T47D (cell line): ENCODE data around the gene ME2.
"Not testable (repeated sequence)": the region's sequence is repeated elsewhere in the genome, so short reads cannot be mapped to it uniquely, and the experiment has no call there.

Source experiments
- DNase-seq, 2 experiments: peaks; one replicate each; pipeline versions ENCODE4 v3.0.0 to v3.0.0-alpha.2; 2011 to 2012; ENCODE audit warnings: low read depth in 1 of 2, low spot score in 1 of 2
- JUND ChIP-seq: IDR thresholded peaks from 2 replicates; pipeline ENCODE4 v1.6.1; 2012; ENCODE audit warnings: low read depth
- in situ Hi-C: cut with HindIII; loops from 2 replicates; pipeline ENCODE4 v1.10.0; 2016; ENCODE audit warnings: low sequenced_read_pairs, low pct_unique_long_range_greater_than_20kb

ME2 gene

DNA sequence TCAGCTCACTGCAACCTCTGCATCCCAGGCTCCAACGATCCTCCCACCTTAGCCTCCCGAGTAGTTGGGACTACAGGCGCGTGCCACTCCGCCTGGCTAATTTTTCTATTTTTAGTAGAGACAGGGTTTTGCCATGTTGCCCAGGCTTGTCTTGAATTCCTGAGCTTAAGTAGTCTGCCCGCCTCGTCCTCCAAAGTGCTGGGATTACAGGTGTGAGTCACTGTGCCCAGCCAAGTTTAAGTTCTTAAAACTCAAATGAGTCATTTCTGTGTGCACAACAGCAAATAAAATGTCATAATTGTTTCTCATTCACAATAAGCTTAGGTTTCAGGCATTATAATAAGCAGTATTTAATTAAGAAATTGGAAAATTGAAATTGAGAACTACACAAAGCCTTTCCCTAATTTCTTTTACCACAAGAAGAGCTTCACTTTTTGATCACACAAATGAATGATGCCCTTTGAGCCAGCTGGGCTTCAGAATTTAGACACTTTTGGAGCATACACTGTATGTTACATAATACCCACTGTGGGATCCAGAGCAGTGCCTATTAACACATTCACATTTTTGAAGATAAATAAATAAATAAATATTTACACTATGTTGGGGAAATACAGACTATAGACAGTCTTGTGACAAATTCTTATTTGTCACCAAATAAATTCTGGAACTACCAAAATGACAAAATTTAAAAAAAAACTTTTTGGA is 8.6 kb upstream of the ME2 start:
- in situ Hi-C loops = no loop called here
- no peak for DNase-seq
- no peak for TF ChIP-seq JUND

DNA sequence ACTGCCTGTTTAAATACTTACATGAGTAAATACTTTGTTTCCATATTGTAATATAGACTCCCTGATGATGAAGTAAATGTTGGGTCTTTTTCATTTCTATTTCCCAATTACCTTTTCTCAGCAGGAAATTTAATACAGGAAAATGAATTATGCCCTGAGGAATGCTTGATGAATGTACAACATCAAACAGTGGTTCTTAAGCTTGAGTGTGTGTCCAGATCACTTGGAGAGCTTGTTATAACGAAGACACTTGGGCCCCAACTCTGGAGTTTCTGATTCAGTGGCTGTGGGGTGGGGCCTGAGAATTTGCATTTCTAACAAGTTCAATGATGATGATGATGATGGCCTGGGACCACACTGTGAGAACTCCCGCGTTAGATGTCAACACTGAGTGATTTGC is 7.1 kb upstream of the ME2 start:
- TF ChIP-seq JUND = no peak
- DNase-seq = no peak
- in situ Hi-C loops = no loop called here

DNA sequence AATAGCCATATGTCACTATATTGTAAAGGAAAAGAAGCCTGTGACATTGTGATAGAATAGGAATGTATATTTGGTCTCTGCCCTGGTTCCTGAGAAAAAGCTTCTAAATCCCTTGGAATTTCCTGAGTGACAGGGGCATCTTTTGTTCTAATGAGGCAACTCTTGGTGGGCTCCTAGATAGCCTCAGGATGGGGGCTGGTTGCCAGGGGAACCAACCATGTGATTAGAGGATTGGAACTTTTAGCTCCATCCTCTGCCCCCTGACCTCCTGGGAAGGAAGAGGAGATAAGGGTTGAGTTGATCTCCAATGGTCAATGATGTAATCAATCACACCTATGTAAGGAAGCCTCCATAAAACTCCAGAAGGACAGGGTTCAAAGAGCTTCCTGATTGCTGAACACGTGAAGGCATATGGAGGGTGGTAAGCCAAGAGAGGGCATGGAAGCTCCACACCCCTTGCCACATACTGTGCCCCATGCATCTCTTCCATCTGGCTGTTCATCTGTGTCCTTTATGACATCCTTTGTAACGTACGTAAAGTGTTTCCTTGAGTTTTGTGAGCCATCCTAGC is 2.9 kb upstream of the ME2 start:
- no peak for TF ChIP-seq JUND
- in situ Hi-C loops = no loop called here
- no peak for DNase-seq

DNA sequence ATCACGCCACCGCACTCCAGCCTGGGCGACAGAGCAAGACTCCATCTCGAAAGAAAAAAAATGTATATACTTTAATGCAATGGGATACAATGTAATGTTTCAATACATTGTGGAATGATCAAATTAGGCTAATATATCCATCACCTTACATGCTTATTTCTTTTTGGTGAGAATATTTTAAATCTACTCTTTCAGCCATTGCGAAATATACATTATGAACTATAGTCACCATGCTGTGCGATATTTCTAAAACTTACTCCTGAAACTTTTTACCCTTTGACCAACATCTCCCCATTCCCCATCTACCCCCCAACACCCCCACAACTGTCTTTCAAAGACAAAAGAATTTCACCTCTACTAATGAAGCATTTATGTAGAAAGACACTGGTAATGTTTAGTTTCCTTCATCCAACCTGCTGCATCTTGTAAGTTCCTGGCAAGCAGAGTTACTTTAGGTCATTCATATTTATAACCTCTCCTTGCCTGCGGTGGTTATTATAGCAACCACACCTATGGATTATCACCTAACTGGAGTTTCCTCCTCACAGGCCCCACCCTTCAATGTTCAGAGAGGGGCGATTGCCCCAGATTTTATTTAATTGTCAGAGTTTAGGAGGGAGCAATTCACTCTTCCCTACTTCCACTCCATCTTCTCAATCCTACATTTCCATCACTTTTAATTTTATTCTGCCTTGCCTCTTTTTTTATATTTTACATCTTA is 1.2 kb upstream of the ME2 start:
- DNase-seq = no peak
- TF ChIP-seq JUND = no peak
- in situ Hi-C loops = no loop called here

DNA sequence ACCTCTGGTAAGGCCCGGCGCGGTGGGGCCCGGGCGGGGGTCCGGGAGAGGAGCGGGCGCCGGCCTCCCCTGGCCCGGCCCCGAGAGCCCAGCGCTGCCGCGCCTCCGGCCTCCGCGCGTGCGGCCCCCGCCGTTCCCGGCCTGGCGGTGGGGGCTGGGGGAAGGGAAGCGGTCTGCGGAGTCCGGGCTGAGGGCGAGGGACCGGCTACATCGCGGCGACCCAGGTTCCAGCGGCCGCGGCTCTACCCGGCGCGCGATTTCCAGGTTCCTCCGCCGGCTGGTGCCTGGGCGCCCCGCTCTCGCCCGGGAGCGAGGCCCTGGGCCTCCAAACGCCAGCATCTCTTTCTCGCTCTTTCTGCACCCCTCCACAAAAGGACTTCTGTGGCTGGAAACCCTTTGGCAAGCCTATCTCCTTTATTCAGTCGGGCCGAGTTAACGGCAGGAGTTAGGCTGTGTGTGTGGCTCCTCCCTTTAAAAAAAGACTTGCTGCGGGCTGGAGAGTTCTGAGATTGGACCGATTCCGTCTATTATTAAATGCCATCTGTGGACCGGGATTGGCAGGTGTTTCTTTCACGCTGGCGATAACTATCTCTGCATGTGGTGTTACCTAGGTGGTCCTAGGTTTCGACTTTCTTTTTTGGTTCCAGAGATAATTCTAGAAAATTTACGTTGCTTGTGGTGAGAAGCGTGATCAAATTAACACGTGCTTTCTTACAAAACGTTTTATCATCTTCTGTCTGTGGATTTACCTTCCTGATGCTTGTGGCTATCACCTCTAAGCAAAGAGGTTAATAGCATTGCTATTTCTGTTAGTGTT is 592 bp downstream of the ME2 start:
- DNase-seq = peak in 1 of 2 experiments; percentile 28
- in situ Hi-C loops = no loop called here

DNA sequence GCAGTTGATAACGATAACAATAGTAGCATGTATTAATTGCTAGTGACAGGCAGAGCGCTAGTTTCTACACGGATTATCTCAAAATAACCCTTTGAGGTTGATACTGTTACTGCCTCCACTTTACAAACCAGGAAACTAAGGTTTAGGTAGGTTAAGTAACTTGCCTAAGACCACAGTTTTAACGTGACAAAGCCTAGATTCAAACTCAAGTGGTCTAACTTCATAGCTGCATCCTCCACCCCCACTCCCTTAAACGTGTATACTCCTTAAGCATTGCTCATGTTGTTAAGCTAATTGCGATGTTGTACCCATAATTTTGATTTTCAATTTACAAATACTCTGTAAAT is 1.2 kb downstream of the ME2 start:
- DNase-seq = no peak
- TF ChIP-seq JUND = no peak
- in situ Hi-C loops = no loop called here

More for the DNA sequence above, 592 bp downstream of the ME2 start:
- no peak for TF ChIP-seq JUND

DNA sequence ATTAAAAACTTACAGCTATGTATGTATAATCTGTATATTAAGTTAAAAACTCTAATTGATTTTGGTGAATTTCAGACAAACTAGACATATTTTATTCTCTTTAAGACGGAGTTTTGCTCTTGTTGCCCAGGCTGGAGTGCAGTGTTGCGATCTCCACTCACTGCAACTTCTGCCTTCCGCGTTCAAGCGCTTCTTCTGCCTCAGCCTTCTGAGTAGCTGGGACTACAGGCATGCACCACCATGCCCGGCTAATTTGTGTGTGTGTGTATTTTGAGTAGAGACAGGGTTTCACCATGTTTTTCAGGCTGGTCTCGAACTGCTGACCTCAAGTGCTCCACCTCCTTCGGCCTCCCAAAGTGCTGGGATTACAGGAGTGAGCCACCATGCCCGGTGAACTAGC is 2.0 kb downstream of the ME2 start:
- DNase-seq, in situ Hi-C loops: not testable (repeated sequence)

DNA sequence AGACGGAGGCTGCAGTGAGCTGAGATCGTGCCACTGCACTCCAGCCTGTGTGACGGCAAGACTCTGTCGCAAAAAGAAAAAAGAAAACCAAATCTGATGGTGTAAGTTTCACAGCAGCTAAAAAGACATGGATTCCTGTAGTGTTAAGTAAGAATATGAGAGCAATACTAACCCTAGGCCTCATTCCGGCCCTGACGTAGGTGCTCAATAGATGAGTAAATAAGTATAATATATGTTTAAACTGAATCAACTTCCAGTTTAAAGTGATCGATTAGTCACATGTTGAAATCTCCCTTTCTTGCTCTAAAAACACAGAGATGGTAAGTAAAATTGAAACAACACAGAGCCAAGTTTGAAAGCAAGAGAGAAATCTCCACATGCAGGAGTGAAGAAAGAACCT is 8.0 kb downstream of the ME2 start:
- in situ Hi-C loops = no loop called here
- DNase-seq = no peak
- TF ChIP-seq JUND = no peak

DNA sequence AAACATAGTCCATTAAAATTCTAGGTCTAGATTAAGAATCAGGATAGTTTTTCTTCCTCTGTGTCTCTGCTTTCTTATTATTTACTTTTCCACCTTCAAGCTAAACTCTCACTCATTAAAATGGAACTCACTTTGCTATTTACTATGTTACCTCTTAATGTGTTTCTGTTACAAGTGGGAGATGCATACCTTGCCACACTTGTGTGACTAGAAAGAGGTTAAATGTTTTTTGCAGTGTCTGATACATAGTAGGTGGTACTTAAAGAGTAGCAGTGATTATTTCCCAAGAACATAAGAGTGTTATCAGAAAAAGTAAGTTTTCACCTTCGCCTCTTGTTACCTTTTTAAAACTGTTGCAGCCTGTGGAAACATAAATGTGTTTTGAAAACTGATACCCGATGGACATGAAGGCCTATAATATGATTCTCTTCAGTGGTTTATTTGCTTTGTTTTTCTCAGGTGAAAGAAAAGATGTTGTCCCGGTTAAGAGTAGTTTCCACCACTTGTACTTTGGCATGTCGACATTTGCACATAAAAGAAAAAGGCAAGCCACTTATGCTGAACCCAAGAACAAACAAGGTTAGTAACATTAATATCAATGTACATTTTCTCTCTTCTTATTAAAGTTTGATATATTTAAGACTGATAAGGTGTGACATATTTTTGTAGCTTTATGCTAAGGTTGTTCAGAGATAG is 16.6 kb downstream of the ME2 start:
- TF ChIP-seq JUND = no peak

DNA sequence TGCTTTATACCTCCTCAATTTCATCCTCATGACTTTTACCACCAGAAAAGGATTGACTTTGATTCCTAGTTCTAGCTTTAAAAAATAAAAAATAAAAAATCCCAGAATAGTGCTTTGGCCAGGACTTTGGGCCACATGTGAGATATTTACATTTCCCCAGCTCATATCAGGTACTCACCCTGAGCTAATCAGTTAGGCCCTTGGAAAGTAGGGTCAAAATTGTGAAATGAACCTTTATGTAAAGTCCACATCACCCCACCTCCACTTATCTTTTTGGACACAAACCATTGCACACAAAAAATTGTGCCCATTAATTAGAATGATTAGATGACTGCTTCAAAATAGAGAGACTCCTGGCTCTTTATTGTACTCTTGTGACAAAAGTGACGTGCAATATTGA is 17.2 kb downstream of the ME2 start:
- no peak for DNase-seq
- in situ Hi-C loops = no loop called here
- no peak for TF ChIP-seq JUND

More for the DNA sequence above, 16.6 kb downstream of the ME2 start:
- in situ Hi-C loops = no loop called here
- no peak for DNase-seq

DNA sequence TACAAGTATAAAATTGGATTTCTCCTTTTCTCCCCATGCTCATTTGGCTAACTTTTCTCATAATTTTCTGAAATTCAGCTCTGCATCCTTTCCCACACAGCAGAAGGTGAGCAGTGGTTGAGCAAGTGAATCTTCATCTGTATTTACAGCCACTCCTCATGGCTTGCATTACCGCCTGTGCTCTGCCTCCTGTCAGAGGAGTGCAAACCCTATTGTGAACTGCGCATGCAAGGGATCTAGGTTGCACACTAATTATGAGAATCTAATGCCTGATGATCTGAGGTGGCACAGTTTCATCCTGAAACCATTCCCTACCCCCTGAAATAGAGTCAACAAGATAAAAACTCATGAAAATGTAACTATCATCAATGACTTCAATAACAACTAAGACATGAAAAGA is 20.0 kb downstream of the ME2 start:
- DNase-seq = no peak
- in situ Hi-C loops = no loop called here
- no peak for TF ChIP-seq JUND

DNA sequence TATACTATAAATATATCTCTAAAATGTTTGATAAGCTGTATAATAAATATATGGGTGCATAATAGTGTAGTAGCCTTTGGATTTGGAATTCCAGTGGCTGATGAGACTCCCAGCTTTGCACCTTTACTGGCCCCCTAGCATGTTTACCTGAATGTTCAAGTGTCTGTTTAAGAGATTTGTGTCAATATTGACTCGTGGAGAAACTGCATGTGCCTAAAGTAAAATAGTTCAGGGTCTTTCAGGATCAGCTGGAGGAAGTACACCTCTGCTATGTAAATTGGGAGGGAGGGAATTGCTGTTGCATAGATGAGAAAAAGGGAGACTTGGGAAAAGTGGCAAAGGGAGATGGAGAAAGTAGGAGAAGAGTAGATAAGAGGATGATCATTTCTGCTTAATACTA is 23.9 kb downstream of the ME2 start:
- in situ Hi-C loops = no loop called here
- DNase-seq = peak in 1 of 2 experiments; percentile 9
- TF ChIP-seq JUND = no peak

DNA sequence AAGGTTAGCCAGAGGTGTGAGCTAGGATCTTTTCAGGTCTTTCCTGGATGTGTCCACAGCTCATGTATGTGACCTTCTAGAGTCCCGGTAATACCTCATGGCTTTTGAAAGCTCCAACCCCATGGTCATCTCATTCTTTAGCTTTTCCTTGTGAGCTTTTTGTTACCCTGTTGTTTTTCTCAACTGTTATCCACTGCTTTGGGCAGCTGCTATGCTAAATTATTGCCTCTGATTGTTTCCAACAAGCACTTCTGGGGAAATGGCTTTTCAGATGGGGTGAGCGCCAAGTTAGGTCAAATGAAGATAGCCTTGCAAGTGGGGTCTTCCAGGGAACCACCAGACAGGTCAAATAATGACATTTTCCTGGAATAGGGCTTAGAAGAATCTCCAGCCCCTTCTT is 27.9 kb downstream of the ME2 start:
- in situ Hi-C loops = no loop called here
- no peak for TF ChIP-seq JUND
- DNase-seq = no peak
